MCF 10A (cell line): Measurements from ENCODE around the gene DNMBP. TPM values are rescaled to one million over a fixed set of nuclear protein-coding genes. Genes with fewer than 3 reads are reported as not detected.
"Not testable (repeated sequence)": the region's sequence is repeated elsewhere in the genome, so short reads cannot be mapped to it uniquely, and the experiment has no call there.

Experiments used
- BruUV-seq: library from RNA; stranded (reverse); fragments of 400-500 nt; replicated peaks from 2 replicates; lab custom pipeline; 2021; lab: Mats Ljungman, UMichigan
- CTCF ChIA-PET: fragments of 300-600 bp; sonication (Branson Sonifier 250); formaldehyde crosslinking; extraction: SDS; loops from one replicate; lab custom pipeline; 2021; ENCODE audit warnings: antibody characterized with exemption, inconsistent platforms; lab: Yijun Ruan, JAX
- POLR2A ChIA-PET: fragments of 300-600, 350-650 bp; sonication (Branson Sonifier 250); formaldehyde crosslinking; extraction: SDS; loops from one replicate; lab custom pipeline; 2020; ENCODE audit warnings: antibody characterized with exemption, inconsistent platforms; lab: Yijun Ruan, JAX
- DNase-seq: peaks from one replicate; pipeline ENCODE4 v3.0.0-alpha.2; 2018; ENCODE audit not compliant: unreplicated experiment
- H3K27ac Mint-ChIP-seq: one replicate; pipeline ENCODE4 v1.8.0; 2022; ENCODE audit warnings: mild to moderate bottlenecking, low read depth, mixed read lengths; ENCODE audit not compliant: unreplicated experiment
- H3K27me3 Mint-ChIP-seq: one replicate; pipeline ENCODE4 v1.8.0; 2022; ENCODE audit warnings: mixed read lengths; ENCODE audit not compliant: insufficient read depth, unreplicated experiment
- H3K36me3 Mint-ChIP-seq: one replicate; pipeline ENCODE4 v1.8.0; 2022; ENCODE audit warnings: mild to moderate bottlenecking, moderate library complexity, mixed read lengths; ENCODE audit not compliant: insufficient read depth, unreplicated experiment
- H3K4me1 Mint-ChIP-seq: one replicate; pipeline ENCODE4 v1.8.0; 2022; ENCODE audit warnings: mixed read lengths; ENCODE audit not compliant: insufficient read depth, unreplicated experiment
- H3K4me3 Mint-ChIP-seq: one replicate; pipeline ENCODE4 v1.8.0; 2022; ENCODE audit warnings: mild to moderate bottlenecking, moderate library complexity, mixed read lengths; ENCODE audit not compliant: unreplicated experiment
- H3K9me3 Mint-ChIP-seq: one replicate; pipeline ENCODE4 v1.8.0; 2022; ENCODE audit warnings: mixed read lengths; ENCODE audit not compliant: unreplicated experiment
- CTCF ChIP-seq: fragments of 200-600 bp; IDR thresholded peaks from one replicate; pipeline ENCODE4 v1.8.0; 2022; ENCODE audit warnings: antibody characterized with exemption, mild to moderate bottlenecking; ENCODE audit not compliant: unreplicated experiment
- intact Hi-C: fragments of 100-400 bp; cut with micrococcal nuclease; formaldehyde crosslinking; loops from 2 replicates; pipeline ENCODE4 v1.14.1; 2022
- total RNA-seq: library from RNA; stranded (reverse); gene quantifications from 2 replicates; pipeline ENCODE4 v1.2.3, GENCODE V29; 2022

DNMBP gene
- total RNA-seq, 1 experiment from 2014 or later, result 11.3 TPM

DNA sequence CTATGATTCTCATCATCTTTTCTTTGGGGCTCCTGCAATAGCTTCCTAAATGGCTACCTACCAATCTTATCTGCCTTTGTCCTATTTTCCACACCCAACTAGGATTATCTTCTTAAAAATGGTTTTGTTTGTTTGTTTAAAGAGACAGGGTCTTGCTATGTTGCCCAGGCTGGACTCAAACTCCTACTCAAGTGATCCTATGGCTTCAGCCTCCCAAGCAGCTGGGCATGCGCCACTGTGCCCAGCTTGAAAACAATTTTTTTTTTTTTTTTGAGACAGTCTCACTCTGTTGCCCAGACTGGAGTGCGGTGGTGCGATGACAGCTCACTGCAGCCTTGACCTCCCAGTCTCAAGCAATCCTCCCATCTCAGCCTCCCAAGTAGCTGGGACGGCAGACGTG, 14.9 kb downstream of the DNMBP start:
- H3K36me3 Mint-ChIP-seq, result peaks cover 29% of the 10 kb centered on the region
- no peak overlapping the region for H3K4me3 Mint-ChIP-seq
- H3K27me3 Mint-ChIP-seq, result no peaks in the 10 kb centered on the region
- CTCF ChIA-PET, result interaction anchor here (0.6 to 1.7 kb wide), 8 partner anchors 9 to 178 kb away, joined by 3 to 7 read pairs (median 3); no protein-coding TSS in a partner anchor
- no peak for TF ChIP-seq CTCF
- H3K27ac Mint-ChIP-seq, result peak overlapping the region; percentile 81
- BruUV-seq, result no TSS peak
- no peaks in the 10 kb centered on the region for H3K9me3 Mint-ChIP-seq
- H3K4me1 Mint-ChIP-seq, result peaks cover 23% of the 10 kb centered on the region
- POLR2A ChIA-PET, result interaction anchor here (0.6 to 23.3 kb wide), 8 partner anchors 9 to 1554 kb away, joined by 3 to 547 read pairs (median 4); partner anchors contain the start of gene DNMBP
- intact Hi-C loops, result no loop called here
- no peak for DNase-seq

GRCh38 chr10:99993701-99994689, 15.8 kb downstream of the DNMBP start:
- POLR2A ChIA-PET, result interaction anchor here (0.6 to 23.3 kb wide), 6 partner anchors 10 to 1555 kb away, joined by 3 to 547 read pairs (median 10); partner anchors contain the start of gene DNMBP
- no TSS peak for BruUV-seq
- no peaks in the 10 kb centered on the region for H3K27me3 Mint-ChIP-seq
- CTCF ChIA-PET, result interaction anchor here (0.6 to 2.8 kb wide), 7 partner anchors 11 to 52 kb away, joined by 3 to 7 read pairs (median 4); partner anchors contain the start of gene DNMBP
- H3K36me3 Mint-ChIP-seq, result peaks cover 24% of the 10 kb centered on the region
- H3K9me3 Mint-ChIP-seq, result no peaks in the 10 kb centered on the region
- H3K27ac Mint-ChIP-seq, result peak overlapping the region; percentile 82
- intact Hi-C loops, result no loop called here
- H3K4me1 Mint-ChIP-seq, result peaks cover 18% of the 10 kb centered on the region
- H3K4me3 Mint-ChIP-seq, result peak overlapping the region; percentile 57
- peak; percentile 77 for DNase-seq
- no peak for TF ChIP-seq CTCF

- H3K4me1 Mint-ChIP-seq, result peaks cover 23% of the 10 kb centered on the region
- H3K9me3 Mint-ChIP-seq, DNase-seq, intact Hi-C loops, H3K4me3 Mint-ChIP-seq, H3K27me3 Mint-ChIP-seq, H3K27ac Mint-ChIP-seq, BruUV-seq: not testable (repeated sequence)
- POLR2A ChIA-PET, result interaction anchor here (0.6 to 16.1 kb wide), 5 partner anchors 9 to 314 kb away, joined by 3 to 547 read pairs (median 13); partner anchors contain the start of gene DNMBP
- CTCF ChIA-PET, result interaction anchor here (0.8 to 8.0 kb wide), 4 partner anchors 12 to 59 kb away, joined by 3 to 55 read pairs (median 4); partner anchors contain the start of gene DNMBP
- H3K36me3 Mint-ChIP-seq, result peaks cover 15% of the 10 kb centered on the region
These were observed 24.1 kb downstream of the DNMBP start for GRCh38 chr10:99985637-99986036.

DNA sequence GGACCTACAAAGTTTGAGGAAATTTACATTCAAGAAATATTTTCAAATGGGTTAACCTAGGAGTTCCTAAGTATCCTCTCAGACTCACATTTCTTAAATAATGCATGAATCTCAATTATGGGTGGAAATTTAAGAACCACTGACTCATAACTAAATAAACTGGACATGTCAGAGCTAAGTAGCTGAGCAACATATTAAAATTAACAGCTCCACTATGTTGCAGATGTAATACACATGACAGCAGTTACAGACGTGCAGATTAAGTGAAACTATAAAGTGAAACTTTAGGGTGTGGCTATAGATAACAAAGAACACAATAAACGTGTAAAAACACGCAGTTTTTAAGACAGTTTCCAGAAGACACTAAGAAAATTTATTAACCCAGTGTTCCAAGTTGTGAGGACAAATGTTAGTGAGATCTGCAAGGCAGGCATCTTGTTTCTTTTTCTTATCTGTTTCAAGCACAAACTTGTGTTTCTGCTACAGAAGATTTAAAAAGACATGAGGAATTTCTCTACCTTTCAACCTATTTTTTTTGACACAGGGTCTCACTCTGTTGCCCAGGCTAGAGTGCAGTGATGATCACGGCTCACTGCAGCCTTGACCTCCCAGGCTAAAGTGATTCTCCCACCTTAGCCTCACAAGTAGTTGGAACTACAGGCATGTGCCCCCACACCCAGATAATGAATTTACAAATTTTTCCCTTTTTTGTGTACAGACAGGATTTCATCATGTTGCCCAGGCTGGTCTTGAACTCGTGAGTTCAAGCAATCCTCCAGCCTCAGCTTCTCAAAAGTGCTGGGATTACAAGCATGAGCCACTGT, 25.3 kb downstream of the DNMBP start:
- Mint-ChIP-seq H3K27me3 (no peaks in the 10 kb centered on the region), H3K9me3 (no peaks in the 10 kb centered on the region), H3K4me1 (peaks cover 23% of the 10 kb centered on the region), H3K4me3 (peak overlapping the region; percentile 48), H3K27ac (peak overlapping the region; percentile 85), H3K36me3 (peaks cover 15% of the 10 kb centered on the region)
- POLR2A ChIA-PET, result interaction anchor here (0.6 to 16.1 kb wide), 13 partner anchors 8 to 364 kb away, joined by 3 to 547 read pairs (median 6); partner anchors contain the start of genes DNMBP and SLC25A28
- BruUV-seq, result no TSS peak
- intact Hi-C loops, result no loop called here
- CTCF ChIA-PET, result interaction anchor here (0.6 to 8.0 kb wide), 10 partner anchors 10 to 89 kb away, joined by 3 to 55 read pairs (median 4); partner anchors contain the start of gene DNMBP
- peak; percentile 28 for DNase-seq
- no peak for TF ChIP-seq CTCF
